GM12865 (cell line): ENCODE results near the gene PAX8.

Experiments
- DNase-seq: peaks from one replicate; pipeline ENCODE4 v3.0.0; 2010; ENCODE audit warnings: low read depth
- H3K4me3 ChIP-seq: 2 replicates; pipeline ENCODE4 v1.5.1; 2011; ENCODE audit warnings: mild to moderate bottlenecking, low read depth, low read length, control low read depth
- CTCF ChIP-seq: IDR thresholded peaks from 2 replicates; pipeline ENCODE4 v1.5.1; 2011; ENCODE audit warnings: low read length, control low read depth, low read depth, inconsistent platforms; ENCODE audit not compliant: insufficient read depth; ENCODE audit errors: missing control alignments

Gene PAX8

GRCh38 chr2:113171334-113172075, 107.2 kb downstream of the PAX8 start:
- H3K4me3 ChIP-seq: no peak overlapping the region
- TF ChIP-seq CTCF: no peak
- DNase-seq: no peak

GRCh38 chr2:113169586-113169985, 109.1 kb downstream of the PAX8 start:
- DNase-seq: no peak
- no peak for TF ChIP-seq CTCF
- no peak overlapping the region for H3K4me3 ChIP-seq

- TF ChIP-seq CTCF: no peak
- H3K4me3 ChIP-seq: no peak overlapping the region
- peak; percentile 66 for DNase-seq
Measured at GRCh38 chr2:113169002-113169530, 109.7 kb downstream of the PAX8 start.

- H3K4me3 ChIP-seq: no peak overlapping the region
- DNase-seq: no peak
- TF ChIP-seq CTCF: no peak
Measured at GRCh38 chr2:113167962-113168340, 110.8 kb downstream of the PAX8 start.

GRCh38 chr2:113167115-113167932, 111.4 kb downstream of the PAX8 start:
- H3K4me3 ChIP-seq: no peak overlapping the region
- TF ChIP-seq CTCF: no peak

GRCh38 chr2:113166187-113166645, 112.5 kb downstream of the PAX8 start:
- TF ChIP-seq CTCF: no peak
- H3K4me3 ChIP-seq: no peak overlapping the region
- no peak for DNase-seq

More at GRCh38 chr2:113167115-113167932, 111.4 kb downstream of the PAX8 start:
- DNase-seq: no peak
